ENCODE results near the gene CALM1.

DNA sequence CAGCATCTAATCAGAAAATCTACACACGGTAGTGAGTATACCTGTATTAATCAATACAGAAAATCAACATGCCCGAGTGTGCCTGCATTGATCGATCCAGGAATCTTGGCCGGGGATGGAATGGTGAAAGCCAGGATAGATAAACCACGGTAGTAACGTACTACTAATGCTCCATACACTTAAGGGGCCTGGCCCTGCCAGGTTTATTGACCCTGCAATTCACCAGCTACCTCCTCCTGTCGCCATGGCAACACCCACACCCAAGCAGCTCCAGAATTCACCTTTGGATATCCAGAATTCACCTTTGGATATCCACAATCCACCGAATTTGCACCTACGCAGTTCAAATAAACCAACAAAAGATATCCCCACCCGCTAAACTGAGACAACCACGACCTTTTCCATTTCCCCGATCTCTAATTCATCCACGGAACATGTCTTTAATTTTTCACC lies 14.8 kb upstream of the CALM1 start:
- TF ChIP-seq EZH2 (IDR thresholded peaks at IDR 0.05; ENCODE audit: borderline replicate concordance, low read depth, low read length, poor library complexity, severe bottlenecking) = no peak
- TF ChIP-seq, protein P1, sequence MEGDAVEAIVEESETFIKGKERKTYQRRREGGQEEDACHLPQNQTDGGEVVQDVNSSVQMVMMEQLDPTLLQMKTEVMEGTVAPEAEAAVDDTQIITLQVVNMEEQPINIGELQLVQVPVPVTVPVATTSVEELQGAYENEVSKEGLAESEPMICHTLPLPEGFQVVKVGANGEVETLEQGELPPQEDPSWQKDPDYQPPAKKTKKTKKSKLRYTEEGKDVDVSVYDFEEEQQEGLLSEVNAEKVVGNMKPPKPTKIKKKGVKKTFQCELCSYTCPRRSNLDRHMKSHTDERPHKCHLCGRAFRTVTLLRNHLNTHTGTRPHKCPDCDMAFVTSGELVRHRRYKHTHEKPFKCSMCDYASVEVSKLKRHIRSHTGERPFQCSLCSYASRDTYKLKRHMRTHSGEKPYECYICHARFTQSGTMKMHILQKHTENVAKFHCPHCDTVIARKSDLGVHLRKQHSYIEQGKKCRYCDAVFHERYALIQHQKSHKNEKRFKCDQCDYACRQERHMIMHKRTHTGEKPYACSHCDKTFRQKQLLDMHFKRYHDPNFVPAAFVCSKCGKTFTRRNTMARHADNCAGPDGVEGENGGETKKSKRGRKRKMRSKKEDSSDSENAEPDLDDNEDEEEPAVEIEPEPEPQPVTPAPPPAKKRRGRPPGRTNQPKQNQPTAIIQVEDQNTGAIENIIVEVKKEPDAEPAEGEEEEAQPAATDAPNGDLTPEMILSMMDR (conservative IDR thresholded peaks at IDR 0.05; ENCODE audit: low read depth, low read length) = no peak

All from A673 (cell line).